HEK293 (cell line): ENCODE measurements around the gene SEC63.

Experiments used
- EGR2 ChIP-seq: fragments of 450-650 bp; formaldehyde crosslinking; IDR thresholded peaks from 2 replicates; pipeline ENCODE4 v1.5.1; 2016; ENCODE audit warnings: low read depth, missing biosample characterization, missing genetic modification characterization
- GFI1B ChIP-seq: fragments of 450-650 bp; formaldehyde crosslinking; IDR thresholded peaks from 2 replicates; pipeline ENCODE4 v1.5.1; 2016; ENCODE audit warnings: missing biosample characterization, missing genetic modification characterization
- GLI4 ChIP-seq: fragments of 450-650 bp; formaldehyde crosslinking; IDR thresholded peaks from 2 replicates; pipeline ENCODE4 v1.5.1; 2016; ENCODE audit warnings: missing biosample characterization, missing genetic modification characterization
- GLIS1 ChIP-seq: fragments of 450-650 bp; formaldehyde crosslinking; IDR thresholded peaks from 2 replicates; pipeline ENCODE4 v1.5.1; 2016; ENCODE audit warnings: missing biosample characterization, missing genetic modification characterization
- HIC1 ChIP-seq: fragments of 450-650 bp; formaldehyde crosslinking; IDR thresholded peaks from 2 replicates; pipeline ENCODE4 v1.5.1; 2016; ENCODE audit warnings: missing biosample characterization, missing genetic modification characterization
- IKZF3 ChIP-seq: fragments of 450-650 bp; IDR thresholded peaks from 2 replicates; pipeline ENCODE4 v1.5.0; 2018; ENCODE audit warnings: missing biosample characterization, mild to moderate bottlenecking, missing genetic modification characterization, moderate library complexity
- KLF16 ChIP-seq: fragments of 450-650 bp; formaldehyde crosslinking; IDR thresholded peaks from 2 replicates; pipeline ENCODE4 v1.5.1; 2017; ENCODE audit warnings: missing biosample characterization, missing genetic modification characterization
- KLF7 ChIP-seq: fragments of 450-650 bp; formaldehyde crosslinking; IDR thresholded peaks from 2 replicates; pipeline ENCODE4 v1.5.1; 2016; ENCODE audit warnings: missing biosample characterization, missing genetic modification characterization, borderline replicate concordance
- KLF8 ChIP-seq: fragments of 450-650 bp; formaldehyde crosslinking; IDR thresholded peaks from 2 replicates; pipeline ENCODE4 v1.5.1; 2016; ENCODE audit warnings: missing biosample characterization, missing genetic modification characterization
- SCRT2 ChIP-seq: fragments of 450-650 bp; formaldehyde crosslinking; IDR thresholded peaks from 2 replicates; pipeline ENCODE4 v1.5.1; 2016; ENCODE audit warnings: missing biosample characterization, missing genetic modification characterization
- SP2 ChIP-seq: fragments of 450-650 bp; formaldehyde crosslinking; IDR thresholded peaks from 2 replicates; pipeline ENCODE4 v1.5.1; 2016; ENCODE audit warnings: missing biosample characterization, missing genetic modification characterization
- SP7 ChIP-seq: fragments of 450-650 bp; formaldehyde crosslinking; IDR thresholded peaks from 2 replicates; pipeline ENCODE4 v1.5.1; 2016; ENCODE audit warnings: missing biosample characterization, missing genetic modification characterization
- TCF7L2 ChIP-seq: IDR thresholded peaks from 2 replicates; pipeline ENCODE4 v1.6.1; 2011; ENCODE audit warnings: low read depth, mild to moderate bottlenecking, inconsistent platforms, low read length, moderate library complexity, borderline replicate concordance
- YY2 ChIP-seq: fragments of 450-650 bp; formaldehyde crosslinking; IDR thresholded peaks from 2 replicates; pipeline ENCODE4 v1.5.1; 2016; ENCODE audit warnings: missing biosample characterization, missing genetic modification characterization
- ZBTB20 ChIP-seq: fragments of 450-650 bp; formaldehyde crosslinking; IDR thresholded peaks from 2 replicates; pipeline ENCODE4 v1.5.1; 2016; ENCODE audit warnings: missing biosample characterization, missing genetic modification characterization
- ZBTB21 ChIP-seq: fragments of 450-650 bp; formaldehyde crosslinking; IDR thresholded peaks from 2 replicates; pipeline ENCODE4 v1.5.1; 2017; ENCODE audit warnings: missing biosample characterization, missing genetic modification characterization
- ZBTB48 ChIP-seq: fragments of 450-650 bp; formaldehyde crosslinking; IDR thresholded peaks from 2 replicates; pipeline ENCODE4 v1.5.1; 2016; ENCODE audit warnings: missing biosample characterization, missing genetic modification characterization
- ZBTB8A ChIP-seq: fragments of 450-650 bp; formaldehyde crosslinking; IDR thresholded peaks from 2 replicates; pipeline ENCODE4 v1.5.1; 2016; ENCODE audit warnings: missing biosample characterization, missing genetic modification characterization
- ZFHX2 ChIP-seq: fragments of 450-650 bp; formaldehyde crosslinking; conservative IDR thresholded peaks from 2 replicates; pipeline ENCODE4 v1.5.1; 2016; ENCODE audit warnings: missing biosample characterization, missing genetic modification characterization
- ZFP37 ChIP-seq: fragments of 450-650 bp; formaldehyde crosslinking; IDR thresholded peaks from 2 replicates; pipeline ENCODE4 v1.5.1; 2016; ENCODE audit warnings: missing biosample characterization, missing genetic modification characterization
- ZFP69B ChIP-seq: fragments of 450-650 bp; formaldehyde crosslinking; IDR thresholded peaks from 2 replicates; pipeline ENCODE4 v1.5.1; 2016; ENCODE audit warnings: missing biosample characterization, missing genetic modification characterization
- ZNF416 ChIP-seq: fragments of 450-650 bp; formaldehyde crosslinking; IDR thresholded peaks from 2 replicates; pipeline ENCODE4 v1.5.1; 2016; ENCODE audit warnings: missing biosample characterization, missing genetic modification characterization
- ZNF473 ChIP-seq: fragments of 450-650 bp; formaldehyde crosslinking; IDR thresholded peaks from 2 replicates; pipeline ENCODE4 v1.5.1; 2017; ENCODE audit warnings: missing biosample characterization, missing genetic modification characterization
- ZNF501 ChIP-seq: fragments of 450-650 bp; formaldehyde crosslinking; IDR thresholded peaks from 2 replicates; pipeline ENCODE4 v1.5.1; 2016; ENCODE audit warnings: missing biosample characterization, missing genetic modification characterization
- ZNF561 ChIP-seq: fragments of 450-650 bp; IDR thresholded peaks from 2 replicates; pipeline ENCODE4 v1.5.1; 2018; ENCODE audit warnings: missing biosample characterization, missing genetic modification characterization, borderline replicate concordance
- ZNF580 ChIP-seq: fragments of 450-650 bp; formaldehyde crosslinking; IDR thresholded peaks from 2 replicates; pipeline ENCODE4 v1.5.1; 2016; ENCODE audit warnings: missing biosample characterization, missing genetic modification characterization
- ZNF610 ChIP-seq: fragments of 450-650 bp; formaldehyde crosslinking; IDR thresholded peaks from 2 replicates; pipeline ENCODE4 v1.5.1; 2016; ENCODE audit warnings: missing biosample characterization, missing genetic modification characterization, borderline replicate concordance
- ZNF626 ChIP-seq: fragments of 450-650 bp; sonication (Bioruptor Pico); formaldehyde crosslinking; IDR thresholded peaks from 2 replicates; pipeline ENCODE4 v1.5.1; 2018; ENCODE audit warnings: missing biosample characterization, missing genetic modification characterization, inconsistent platforms
- ZNF629 ChIP-seq: fragments of 450-650 bp; formaldehyde crosslinking; IDR thresholded peaks from 2 replicates; pipeline ENCODE4 v1.5.1; 2017; ENCODE audit warnings: missing biosample characterization, missing genetic modification characterization
- ZNF645 ChIP-seq: fragments of 450-650 bp; formaldehyde crosslinking; IDR thresholded peaks from 2 replicates; pipeline ENCODE4; 2016; ENCODE audit warnings: missing biosample characterization, missing genetic modification characterization
- ZNF692 ChIP-seq: fragments of 450-650 bp; formaldehyde crosslinking; IDR thresholded peaks from 2 replicates; pipeline ENCODE4 v1.5.1; 2016; ENCODE audit warnings: missing biosample characterization, missing genetic modification characterization
- ZNF747 ChIP-seq: fragments of 450-650 bp; formaldehyde crosslinking; IDR thresholded peaks from 2 replicates; pipeline ENCODE4 v1.5.1; 2016; ENCODE audit warnings: missing biosample characterization, missing genetic modification characterization
- ZNF76 ChIP-seq: fragments of 450-650 bp; formaldehyde crosslinking; IDR thresholded peaks from 2 replicates; pipeline ENCODE4; 2016; ENCODE audit warnings: low read depth, missing biosample characterization, missing genetic modification characterization, borderline replicate concordance
- ZSCAN16 ChIP-seq: fragments of 450-650 bp; formaldehyde crosslinking; IDR thresholded peaks from 2 replicates; pipeline ENCODE4 v1.5.1; 2016; ENCODE audit warnings: missing biosample characterization, missing genetic modification characterization
- ZSCAN18 ChIP-seq: fragments of 450-650 bp; formaldehyde crosslinking; IDR thresholded peaks from 2 replicates; pipeline ENCODE4 v1.5.1; 2016; ENCODE audit warnings: missing biosample characterization, missing genetic modification characterization

SEC63 gene

GRCh38 chr6:107957909-107958688 is at the start of gene SEC63 (continued):
- TF ChIP-seq KLF16 (tag by site-specific recombination) (peak; percentile 96), ZNF692 (tag by site-specific recombination) (peak; percentile 49; the same call in 1 of the 2 replicates), ZFHX2 (tag by site-specific recombination) (peak; percentile 96), ZBTB8A (tag by site-specific recombination) (peak; percentile 91), SP2 (tag by site-specific recombination) (peak; percentile 97), GLIS1 (tag by site-specific recombination) (peak; percentile 63), ZNF76 (tag by site-specific recombination) (peak; percentile 15; the same call in 1 of the 2 replicates), ZNF501 (tag by site-specific recombination) (peak; percentile 88), ZFP69B (peak; percentile 57), KLF8 (tag by site-specific recombination) (peak; percentile 91), ZSCAN18 (tag by site-specific recombination) (no peak), GFI1B (tag by site-specific recombination) (no peak), ZNF610 (peak; percentile 90; the same call in 1 of the 2 replicates), TCF7L2 (no peak), SP7 (tag by site-specific recombination) (peak; percentile 44; the same call in 1 of the 2 replicates), ZNF580 (tag by site-specific recombination) (0 out of 2 replicates have a peak, but pooled peaks have one; percentile 37), ZBTB48 (tag by site-specific recombination) (no peak), ZNF645 (0 out of 2 replicates have a peak, but pooled peaks have one; percentile 40), ZNF629 (tag by site-specific recombination) (no peak; the same call in 1 of the 2 replicates), ZNF473 (tag by site-specific recombination) (no peak), ZNF626 (no peak), KLF7 (0 out of 2 replicates have a peak, but pooled peaks have one; percentile 24), ZBTB21 (tag by site-specific recombination) (no peak), ZFP37 (tag by site-specific recombination) (peak; percentile 57; the same call in 1 of the 2 replicates), ZSCAN16 (0 out of 2 replicates have a peak, but pooled peaks have one; percentile 27), ZBTB20 (tag by site-specific recombination) (peak; percentile 52), GLI4 (peak; percentile 88), EGR2 (peak; percentile 97), HIC1 (tag by site-specific recombination) (peak; percentile 34; the same call in 1 of the 2 replicates), SCRT2 (tag by site-specific recombination) (peak; percentile 33; the same call in 1 of the 2 replicates), ZNF561 (tag by site-specific recombination) (peak; percentile 80), ZNF747 (no peak), IKZF3 (peak; percentile 87), YY2 (tag by site-specific recombination) (peak; percentile 77), ZNF416 (tag by site-specific recombination) (no peak)
